ENCODE measurements around the gene RB1.

DNA sequence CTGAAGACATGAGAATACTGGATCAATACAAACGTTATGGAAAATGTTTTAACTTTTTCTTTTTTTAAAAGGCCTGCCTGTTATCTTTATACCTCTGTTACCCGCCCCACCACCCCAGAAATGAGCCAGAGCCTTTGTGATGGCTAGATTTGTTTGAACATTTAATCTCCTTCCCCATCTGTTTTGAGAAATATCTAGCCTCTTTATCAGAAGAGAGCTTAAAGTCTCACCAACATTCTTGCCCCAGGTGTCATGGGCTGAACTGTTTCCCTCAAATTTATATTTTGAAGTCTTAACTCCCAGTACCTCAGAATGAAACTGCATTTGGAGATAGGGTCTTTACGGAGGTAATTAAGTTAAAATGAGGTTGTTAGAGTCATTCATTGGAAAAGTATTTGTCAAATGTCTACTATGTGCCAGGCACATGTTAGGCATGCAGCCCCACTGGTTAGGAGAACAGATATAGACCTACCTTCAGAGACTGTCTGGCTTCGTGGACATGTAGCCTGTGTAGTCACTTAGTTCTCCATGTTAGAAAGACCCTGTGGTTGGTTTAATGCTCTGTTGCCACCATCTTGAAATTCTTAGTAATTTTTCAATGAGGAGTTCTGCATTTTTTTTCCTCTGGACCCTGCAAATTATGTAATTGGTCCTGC lies 6.3 kb upstream of the RB1 start:
- TF ChIP-seq POLR2A (IDR thresholded peaks at IDR 0.05) (no peak), POLR2AphosphoS5 (IDR thresholded peaks at IDR 0.05) (no peak)
- TF ChIP-seq, protein P1, sequence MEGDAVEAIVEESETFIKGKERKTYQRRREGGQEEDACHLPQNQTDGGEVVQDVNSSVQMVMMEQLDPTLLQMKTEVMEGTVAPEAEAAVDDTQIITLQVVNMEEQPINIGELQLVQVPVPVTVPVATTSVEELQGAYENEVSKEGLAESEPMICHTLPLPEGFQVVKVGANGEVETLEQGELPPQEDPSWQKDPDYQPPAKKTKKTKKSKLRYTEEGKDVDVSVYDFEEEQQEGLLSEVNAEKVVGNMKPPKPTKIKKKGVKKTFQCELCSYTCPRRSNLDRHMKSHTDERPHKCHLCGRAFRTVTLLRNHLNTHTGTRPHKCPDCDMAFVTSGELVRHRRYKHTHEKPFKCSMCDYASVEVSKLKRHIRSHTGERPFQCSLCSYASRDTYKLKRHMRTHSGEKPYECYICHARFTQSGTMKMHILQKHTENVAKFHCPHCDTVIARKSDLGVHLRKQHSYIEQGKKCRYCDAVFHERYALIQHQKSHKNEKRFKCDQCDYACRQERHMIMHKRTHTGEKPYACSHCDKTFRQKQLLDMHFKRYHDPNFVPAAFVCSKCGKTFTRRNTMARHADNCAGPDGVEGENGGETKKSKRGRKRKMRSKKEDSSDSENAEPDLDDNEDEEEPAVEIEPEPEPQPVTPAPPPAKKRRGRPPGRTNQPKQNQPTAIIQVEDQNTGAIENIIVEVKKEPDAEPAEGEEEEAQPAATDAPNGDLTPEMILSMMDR (IDR thresholded peaks at IDR 0.05), result no peak
